K562 (cell line): ENCODE measurements around the gene MAD1L1. TPM values are rescaled to one million over a fixed set of nuclear protein-coding genes. Genes with fewer than 3 reads are reported as not detected.
A peak's percentile ranks its signal among the peaks of the same experiment; 100 is the strongest.

ENCODE experiments used
- CAMTA2 ChIP-seq: fragments of 250-450 bp; sonication (Bioruptor Pico); conservative IDR thresholded peaks from 2 replicates; pipeline ENCODE4 v1.5.1; 2022
- CREM ChIP-seq: IDR thresholded peaks from 2 replicates; pipeline ENCODE4 v1.6.1; 2014; ENCODE audit warnings: antibody characterized with exemption, low read depth
- E2F1 ChIP-seq: sonication (generic); formaldehyde crosslinking; IDR thresholded peaks from 2 replicates; pipeline ENCODE4 v1.8.1; 2023; ENCODE audit warnings: mild to moderate bottlenecking, missing genetic modification reagents, moderate library complexity
- ELF2 ChIP-seq: fragments of 250-450 bp; sonication (Bioruptor Pico); IDR thresholded peaks from 2 replicates; pipeline ENCODE4 v1.5.0; 2021; ENCODE audit warnings: mild to moderate bottlenecking
- HDGF ChIP-seq: fragments of 450-650 bp; IDR thresholded peaks from 2 replicates; pipeline ENCODE4 v1.6.1; 2016
- HIVEP1 ChIP-seq: fragments of 250-450 bp; sonication (Bioruptor Pico); IDR thresholded peaks from 2 replicates; pipeline ENCODE4 v1.4.0; 2020; ENCODE audit warnings: mild to moderate bottlenecking
- IRF9 ChIP-seq: fragments of 450-650 bp; IDR thresholded peaks from 2 replicates; pipeline ENCODE4 v1.6.1; 2016; ENCODE audit warnings: missing biosample characterization, missing genetic modification characterization
- KHSRP ChIP-seq: fragments of 450-650 bp; IDR thresholded peaks from 2 replicates; pipeline ENCODE4 v1.6.1; 2017
- NRF1 ChIP-seq, 2 experiments: fragments of 450-650 bp; IDR thresholded peaks in 1 of 2; conservative IDR thresholded peaks in 1 of 2; 2 replicates each; pipeline ENCODE4 v1.6.1; 2014; ENCODE audit warnings: mild to moderate bottlenecking in 2 of 2
- PHTF2 ChIP-seq: fragments of 250-450 bp; sonication (Bioruptor Pico); IDR thresholded peaks from 2 replicates; pipeline ENCODE4 v1.5.0; 2021; ENCODE audit warnings: mild to moderate bottlenecking
- PML ChIP-seq: IDR thresholded peaks from 2 replicates; pipeline ENCODE4 v1.6.1; 2012; ENCODE audit warnings: low read length, inconsistent platforms
- SNRNP70 ChIP-seq: fragments of 200-400 bp; formaldehyde crosslinking; optimal IDR thresholded peaks from 2 replicates; pipeline ENCODE3; 2017; ENCODE audit warnings: low read depth, low read length
- ZNF143 ChIP-seq: sonication (generic); formaldehyde crosslinking; IDR thresholded peaks from 2 replicates; pipeline ENCODE4 v1.9.0; 2022; ENCODE audit warnings: mild to moderate bottlenecking, missing genetic modification reagents
- ZNF436 ChIP-seq: fragments of 250-450, 450-650 bp; sonication (Bioruptor Pico); formaldehyde crosslinking; IDR thresholded peaks from 2 replicates; pipeline ENCODE4 v1.7.0; 2020; ENCODE audit warnings: mild to moderate bottlenecking
- ZNF445 ChIP-seq: fragments of 250-450 bp; sonication (Bioruptor Pico); IDR thresholded peaks from 2 replicates; pipeline ENCODE4 v1.4.0; 2020; ENCODE audit warnings: low read depth, mild to moderate bottlenecking, moderate library complexity
- ZNF609 ChIP-seq: sonication (generic); formaldehyde crosslinking; IDR thresholded peaks from 2 replicates; pipeline ENCODE4 v1.8.1; 2023; ENCODE audit warnings: missing genetic modification reagents, mild to moderate bottlenecking, borderline replicate concordance
- polyA plus RNA-seq, 8 experiments: library from polyadenylated mRNA; depleted of rRNA in 4 of 8; stranded (reverse) in 5 of 8; unstranded in 3 of 8; fragments of >200 nt; fragmentation: Nextera tagmentation in 2 of 8; fragmentation: Illumina TruSeq in 1 of 8; extraction: Ambion mirVana in 2 of 8; extraction: Trizol in 1 of 8; gene quantifications; 2 replicates each; pipeline versions ENCODE4 v1.2.1 to v1.2.3, GENCODE V29; 2011 to 2014; ENCODE audit warnings: inconsistent platforms in 1 of 8, missing spikeins in 1 of 8
- total RNA-seq, 7 experiments: library from RNA; depleted of rRNA in 6 of 7; stranded (reverse); fragments of >200 nt in 6 of 7; fragmentation: Illumina TruSeq in 2 of 7; extraction: Trizol in 2 of 7; gene quantifications; 2 replicates each; pipeline versions ENCODE4 v1.2.1 to v1.2.3, GENCODE V29; 2011 to 2021; ENCODE audit warnings: low replicate concordance in 1 of 7
- TF ChIP-seq, protein P1 (sequence below): sonication (generic); formaldehyde crosslinking; IDR thresholded peaks from 2 replicates; pipeline ENCODE4 v1.8.1; 2022; ENCODE audit warnings: missing genetic modification reagents
- TF ChIP-seq, protein P2 (sequence below): fragments of 250-450 bp; sonication (Bioruptor Pico); IDR thresholded peaks from 2 replicates; pipeline ENCODE4 v1.8.0; 2021; ENCODE audit warnings: moderate library complexity, mild to moderate bottlenecking, inconsistent platforms

MAD1L1 gene
- total and polyA plus RNA-seq, 9 of the 15 experiments (the other 6 are each of a cell fraction or from before 2014, with no cell fraction given) = 1.7 to 89.7 (median 18.0) TPM

GRCh38 chr7:2019711-2020511 lies 212.8 kb downstream of the MAD1L1 start (continued):
- TF ChIP-seq ELF2 (CRISPR knock-in tag) (no peak), E2F1 (CRISPR knock-in tag) (no peak), ZNF609 (CRISPR knock-in tag) (no peak), ZNF445 (CRISPR knock-in tag) (no peak), PHTF2 (CRISPR knock-in tag) (no peak), IRF9 (no peak), ZNF436 (CRISPR knock-in tag) (no peak), CREM (peak; percentile 89), HDGF (no peak), SNRNP70 (no peak), ZNF143 (CRISPR knock-in tag) (peak; percentile 39; the same call in 1 of the 2 replicates), KHSRP (no peak), HIVEP1 (CRISPR knock-in tag) (no peak; the same call in 1 of the 2 replicates), CAMTA2 (CRISPR knock-in tag) (no peak), NRF1 (conservative IDR thresholded peaks at IDR 0.05 in 1 of 2, IDR thresholded peaks at IDR 0.05 in 1 of 2) (peak; percentile 75 to 79), PML (peak; percentile 52; the same call in 1 of the 2 replicates)
- TF ChIP-seq, protein P1, sequence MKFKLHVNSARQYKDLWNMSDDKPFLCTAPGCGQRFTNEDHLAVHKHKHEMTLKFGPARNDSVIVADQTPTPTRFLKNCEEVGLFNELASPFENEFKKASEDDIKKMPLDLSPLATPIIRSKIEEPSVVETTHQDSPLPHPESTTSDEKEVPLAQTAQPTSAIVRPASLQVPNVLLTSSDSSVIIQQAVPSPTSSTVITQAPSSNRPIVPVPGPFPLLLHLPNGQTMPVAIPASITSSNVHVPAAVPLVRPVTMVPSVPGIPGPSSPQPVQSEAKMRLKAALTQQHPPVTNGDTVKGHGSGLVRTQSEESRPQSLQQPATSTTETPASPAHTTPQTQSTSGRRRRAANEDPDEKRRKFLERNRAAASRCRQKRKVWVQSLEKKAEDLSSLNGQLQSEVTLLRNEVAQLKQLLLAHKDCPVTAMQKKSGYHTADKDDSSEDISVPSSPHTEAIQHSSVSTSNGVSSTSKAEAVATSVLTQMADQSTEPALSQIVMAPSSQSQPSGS = no peak
- TF ChIP-seq, protein P2, sequence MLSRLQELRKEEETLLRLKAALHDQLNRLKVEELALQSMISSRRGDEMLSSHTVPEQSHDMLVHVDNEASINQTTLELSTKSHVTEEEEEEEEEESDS (CRISPR knock-in tag) = no peak
